Esophagus squamous epithelium (tissue), 5 donors: ENCODE results near the gene WWTR1. TPM values are rescaled to one million over a fixed set of nuclear protein-coding genes. Genes with fewer than 3 reads are reported as not detected.

Source experiments
- DNase-seq: peaks from one replicate; lab custom pipeline; 2025; lab: John Stamatoyannopoulos, UW
- H3K27ac ChIP-seq, 4 donors: fragments of 200-600 bp; sonication (generic); one replicate each; pipeline ENCODE4 v1.5.1; 2016 to 2019; ENCODE audit warnings: mild to moderate bottlenecking in 1 of 4
- H3K27me3 ChIP-seq, 4 donors: fragments of 200-600 bp; sonication (generic); 1 replicate in 3 of 4; 2 replicates in 1 of 4; pipeline versions ENCODE4 v1.5.1 to v1.6.0; 2017 to 2021; ENCODE audit warnings: antibody characterized with exemption in 1 of 4
- H3K36me3 ChIP-seq, 3 donors: fragments of 200-600 bp; sonication (generic); one replicate each; pipeline ENCODE4 v1.5.1; 2016 to 2019
- H3K4me1 ChIP-seq, 3 donors: fragments of 200-600 bp; sonication (generic); one replicate each; pipeline ENCODE4 v1.5.1; 2017 to 2019
- H3K4me3 ChIP-seq, 4 donors: fragments of 200-600 bp; sonication (generic); 1 replicate in 3 of 4; 2 replicates in 1 of 4; pipeline ENCODE4 v1.5.1; 2016 to 2019; ENCODE audit warnings: mild to moderate bottlenecking in 2 of 4, moderate library complexity in 1 of 4
- H3K9me3 ChIP-seq, 3 donors: fragments of 200-600 bp; sonication (generic); one replicate each; pipeline ENCODE4 v1.5.1; 2016 to 2019
- POLR2A ChIP-seq, 4 donors: fragments of 450-650 bp; IDR thresholded peaks; one replicate each; pipeline ENCODE4 v1.6.1; 2017; ENCODE audit warnings: antibody characterized with exemption in 4 of 4, mild to moderate bottlenecking in 4 of 4, moderate library complexity in 3 of 4
- WGBS, 2 donors: methylation state at CpG; one replicate each; pipeline ENCODE4 v1.1.5; 2018; 5-methylcytosine and 5-hydroxymethylcytosine counted together
- intact Hi-C: fragments of 100-400 bp; cut with DNase I; formaldehyde crosslinking; loops from one replicate; pipeline ENCODE4 v1.15.0; 2022
- small RNA-seq, 4 donors: library from RNA; depleted of rRNA; stranded (forward); fragments of <200 nt; gene quantifications; one replicate each; pipeline ENCODE3, GENCODE V24; 2016
- total RNA-seq, 4 donors: library from RNA; depleted of rRNA; stranded (reverse); fragments of >200 nt; gene quantifications; one replicate each; pipeline ENCODE4 v1.1.0, GENCODE V29; 2016
- TF ChIP-seq, protein P1 (sequence below), 6 experiments: fragments of 450-650 bp in 4 of 6; fragments of 200-600 bp in 2 of 6; sonication (generic) in 2 of 6; IDR thresholded peaks; one replicate each; pipeline ENCODE4 v1.5.1; 2016 to 2019; ENCODE audit warnings: antibody characterized with exemption in 6 of 6, mild to moderate bottlenecking in 4 of 6, moderate library complexity in 4 of 6
- donor health status: DM: yes; HTN: yes; CAD: no.

Gene WWTR1
- total RNA-seq, 4 donors from 2014 or later, result 35.7 to 116 (median 39.6) TPM

- Histone ChIP-seq H3K4me1 (peaks cover 8 to 34% (median 12%) of the 10 kb centered on the region in 3 donors), H3K9me3 (no peaks in the 10 kb centered on the region), H3K27me3 (no peaks in the 10 kb centered on the region), H3K36me3 (no peaks in the 10 kb centered on the region), H3K4me3 (no peak overlapping the region), H3K27ac (no peak overlapping the region)
- intact Hi-C loops, result no loop called here
- no peak for TF ChIP-seq POLR2A (IDR thresholded peaks at IDR 0.05)
- TF ChIP-seq, protein P1, sequence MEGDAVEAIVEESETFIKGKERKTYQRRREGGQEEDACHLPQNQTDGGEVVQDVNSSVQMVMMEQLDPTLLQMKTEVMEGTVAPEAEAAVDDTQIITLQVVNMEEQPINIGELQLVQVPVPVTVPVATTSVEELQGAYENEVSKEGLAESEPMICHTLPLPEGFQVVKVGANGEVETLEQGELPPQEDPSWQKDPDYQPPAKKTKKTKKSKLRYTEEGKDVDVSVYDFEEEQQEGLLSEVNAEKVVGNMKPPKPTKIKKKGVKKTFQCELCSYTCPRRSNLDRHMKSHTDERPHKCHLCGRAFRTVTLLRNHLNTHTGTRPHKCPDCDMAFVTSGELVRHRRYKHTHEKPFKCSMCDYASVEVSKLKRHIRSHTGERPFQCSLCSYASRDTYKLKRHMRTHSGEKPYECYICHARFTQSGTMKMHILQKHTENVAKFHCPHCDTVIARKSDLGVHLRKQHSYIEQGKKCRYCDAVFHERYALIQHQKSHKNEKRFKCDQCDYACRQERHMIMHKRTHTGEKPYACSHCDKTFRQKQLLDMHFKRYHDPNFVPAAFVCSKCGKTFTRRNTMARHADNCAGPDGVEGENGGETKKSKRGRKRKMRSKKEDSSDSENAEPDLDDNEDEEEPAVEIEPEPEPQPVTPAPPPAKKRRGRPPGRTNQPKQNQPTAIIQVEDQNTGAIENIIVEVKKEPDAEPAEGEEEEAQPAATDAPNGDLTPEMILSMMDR (IDR thresholded peaks at IDR 0.05), result no peak
- DNase-seq, result no peak
- WGBS, 2 donors, result 80 to 97% methylated on average over 2 of the region's 2 CpGs
Measured at GRCh38 chr3:149468504-149469212, 189.2 kb downstream of the WWTR1 start.

Small RNA genes lying within 50 kb of the gene (small RNA-seq; reads per million reads assigned to genes)
- 0 to 0.18 (median 0.04) reads per million in 4 donors for gene RNU6-1098P

Other genes with a start within 250 kb of the WWTR1 start
- not detected for gene TM4SF4, start 183.3 kb downstream of the WWTR1 start, total RNA-seq
- gene COMMD2, start 94.5 kb upstream of the WWTR1 start, total RNA-seq, result 10 to 100 TPM; 11.1 to 29.2 (median 22.1) TPM
- not detected for gene ANKUB1, start 134.5 kb upstream of the WWTR1 start, total RNA-seq
- 10 to 100 TPM; 17.4 to 70.4 (median 45.8) TPM for gene RNF13, start 155.2 kb upstream of the WWTR1 start, total RNA-seq